HepG2 (cell line): ENCODE measurements around the gene TPRG1. TPM values are rescaled to one million over a fixed set of nuclear protein-coding genes. Genes with fewer than 3 reads are reported as not detected.

ENCODE experiments used
- CEBPB ChIP-seq: IDR thresholded peaks from 2 replicates; pipeline ENCODE4 v1.6.1; 2011; ENCODE audit warnings: low read depth, low read length, improper control_type of control experiment, borderline replicate concordance
- DMAP1 ChIP-seq: IDR thresholded peaks from 2 replicates; pipeline ENCODE4 v1.6.1; 2016
- FOXA3 ChIP-seq: IDR thresholded peaks from 2 replicates; pipeline ENCODE4 v1.6.1; 2016; ENCODE audit warnings: missing genetic modification reagents, missing compliant biosample characterization
- GATAD2A ChIP-seq: IDR thresholded peaks from 2 replicates; pipeline ENCODE4 v1.6.1; 2016
- NCOA2 ChIP-seq: sonication (generic); formaldehyde crosslinking; IDR thresholded peaks from 2 replicates; pipeline ENCODE4 v1.8.0; 2022; ENCODE audit warnings: inconsistent platforms
- NR2F6 ChIP-seq, 2 experiments: IDR thresholded peaks; 2 replicates each; pipeline ENCODE4 v1.6.1; 2016; ENCODE audit warnings: antibody characterized with exemption in 1 of 2, mild to moderate bottlenecking in 1 of 2
- PHF21A ChIP-seq: sonication (generic); formaldehyde crosslinking; IDR thresholded peaks from 2 replicates; pipeline ENCODE4 v1.5.0; 2020; ENCODE audit warnings: mild to moderate bottlenecking, missing genetic modification reagents
- PITX1 ChIP-seq: sonication (generic); formaldehyde crosslinking; IDR thresholded peaks from 2 replicates; pipeline ENCODE4 v1.5.1; 2020; ENCODE audit warnings: mild to moderate bottlenecking, missing genetic modification reagents
- SMARCC2 ChIP-seq: fragments of 450-650 bp; IDR thresholded peaks from 2 replicates; pipeline ENCODE4 v1.6.1; 2017; ENCODE audit warnings: antibody characterized with exemption, mild to moderate bottlenecking
- SOX13 ChIP-seq, 3 experiments: fragments of 450-650 bp in 1 of 3; sonication (generic) in 1 of 3; formaldehyde crosslinking in 1 of 3; IDR thresholded peaks in 2 of 3; conservative IDR thresholded peaks in 1 of 3; 2 replicates each; pipeline versions ENCODE4 v1.5.0 to v1.6.1; 2016 to 2020; ENCODE audit warnings: antibody characterized with exemption in 1 of 3, mild to moderate bottlenecking in 1 of 3, missing compliant biosample characterization in 1 of 3, missing genetic modification reagents in 1 of 3, moderate library complexity in 1 of 3
- THAP11 ChIP-seq: IDR thresholded peaks from 2 replicates; pipeline ENCODE4 v1.6.1; 2016; ENCODE audit warnings: missing biosample characterization, missing genetic modification reagents
- ZBTB1 ChIP-seq: sonication (generic); formaldehyde crosslinking; IDR thresholded peaks from 2 replicates; pipeline ENCODE4 v1.4.0; 2020; ENCODE audit warnings: missing genetic modification reagents, borderline replicate concordance
- ZMYM3 ChIP-seq: sonication (generic); formaldehyde crosslinking; IDR thresholded peaks from 2 replicates; pipeline ENCODE4 v1.5.1; 2020; ENCODE audit warnings: mild to moderate bottlenecking, missing genetic modification reagents
- ZNF562 ChIP-seq: sonication (generic); formaldehyde crosslinking; IDR thresholded peaks from 2 replicates; pipeline ENCODE4 v1.8.0; 2022; ENCODE audit warnings: missing genetic modification reagents, borderline replicate concordance
- ZNF75D ChIP-seq: sonication (generic); formaldehyde crosslinking; IDR thresholded peaks from 2 replicates; pipeline ENCODE4 v1.8.1; 2023; ENCODE audit warnings: missing genetic modification reagents, mild to moderate bottlenecking, borderline replicate concordance
- polyA plus RNA-seq, 8 experiments: library from polyadenylated mRNA; depleted of rRNA in 3 of 8; stranded (reverse) in 7 of 8; unstranded in 1 of 8; fragments of >200 nt; fragmentation: Illumina TruSeq in 4 of 8; extraction: Trizol in 4 of 8; gene quantifications; 2 replicates each; pipeline versions ENCODE4 v1.2.1 to v1.2.3, GENCODE V29; 2011 to 2016; ENCODE audit warnings: low read depth in 4 of 8, missing spikeins in 1 of 8, mixed read lengths in 1 of 8; ENCODE audit not compliant: insufficient read depth in 1 of 8
- total RNA-seq, 5 experiments: library from RNA; depleted of rRNA; stranded (reverse); fragments of >200 nt; fragmentation: Illumina TruSeq; extraction: Trizol; gene quantifications; 2 replicates each; pipeline ENCODE4 v1.2.3, GENCODE V29; 2016; ENCODE audit warnings: low read depth in 1 of 5
- TF ChIP-seq, protein P1 (sequence below): sonication (generic); formaldehyde crosslinking; IDR thresholded peaks from 2 replicates; pipeline ENCODE4 v1.4.0; 2020; ENCODE audit warnings: missing genetic modification reagents
- TF ChIP-seq, protein P2 (sequence below): sonication (generic); formaldehyde crosslinking; IDR thresholded peaks from 2 replicates; pipeline ENCODE4 v1.8.1; 2022; ENCODE audit warnings: low read depth, mild to moderate bottlenecking, missing genetic modification reagents
- TF ChIP-seq, protein P3 (sequence below): conservative IDR thresholded peaks from 2 replicates; pipeline ENCODE4 v1.6.1; 2018; ENCODE audit warnings: missing genetic modification reagents
- TF ChIP-seq, protein P4 (sequence below): sonication (generic); formaldehyde crosslinking; IDR thresholded peaks from 2 replicates; pipeline ENCODE4 v1.8.0; 2022; ENCODE audit warnings: missing genetic modification reagents, mild to moderate bottlenecking, borderline replicate concordance
- TF ChIP-seq, protein P5 (sequence below): sonication (generic); formaldehyde crosslinking; IDR thresholded peaks from 2 replicates; pipeline ENCODE4 v1.8.0; 2022; ENCODE audit warnings: mild to moderate bottlenecking, missing genetic modification reagents, borderline replicate concordance

The TPRG1 gene
- total and polyA plus RNA-seq, 2 of the 13 experiments (the other 11 are each of a cell fraction or from before 2014, with no cell fraction given): 0.17 TPM; not detected in 1

DNA sequence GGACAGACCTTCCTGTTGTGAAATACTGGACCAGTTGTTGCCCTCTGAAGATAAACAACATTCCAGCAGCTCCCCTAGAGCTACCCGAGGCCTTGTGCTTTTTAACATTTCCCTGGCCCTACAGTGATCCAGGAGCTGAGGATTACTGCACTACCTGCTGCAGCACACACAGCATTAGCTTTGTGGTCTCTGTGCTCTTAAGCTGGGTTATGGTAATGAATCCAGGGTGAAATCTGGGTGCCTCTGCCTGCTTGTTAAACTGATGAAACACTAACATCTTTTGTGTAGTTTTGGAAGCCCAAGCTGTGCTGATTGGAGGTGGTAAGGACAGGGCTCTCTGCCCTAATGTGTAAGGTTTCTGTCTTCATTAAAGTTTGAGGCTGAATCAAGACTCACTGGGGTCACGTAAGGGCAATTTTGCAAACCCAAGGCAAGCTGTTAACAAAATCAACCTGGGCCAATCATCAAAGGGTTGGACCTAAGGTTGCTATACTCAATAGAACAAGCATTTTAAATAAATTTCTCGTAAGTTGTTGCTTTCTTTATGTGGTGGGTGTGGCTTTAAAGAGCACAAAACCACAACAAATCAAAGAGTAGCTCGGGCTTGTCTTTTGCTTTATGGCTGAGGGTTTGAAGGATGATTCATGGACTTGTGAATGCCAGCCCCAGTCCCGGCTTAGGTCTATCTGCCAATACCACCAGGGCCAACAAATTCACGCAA is 183.9 kb downstream of the TPRG1 start (continued):
- TF ChIP-seq, protein P1, sequence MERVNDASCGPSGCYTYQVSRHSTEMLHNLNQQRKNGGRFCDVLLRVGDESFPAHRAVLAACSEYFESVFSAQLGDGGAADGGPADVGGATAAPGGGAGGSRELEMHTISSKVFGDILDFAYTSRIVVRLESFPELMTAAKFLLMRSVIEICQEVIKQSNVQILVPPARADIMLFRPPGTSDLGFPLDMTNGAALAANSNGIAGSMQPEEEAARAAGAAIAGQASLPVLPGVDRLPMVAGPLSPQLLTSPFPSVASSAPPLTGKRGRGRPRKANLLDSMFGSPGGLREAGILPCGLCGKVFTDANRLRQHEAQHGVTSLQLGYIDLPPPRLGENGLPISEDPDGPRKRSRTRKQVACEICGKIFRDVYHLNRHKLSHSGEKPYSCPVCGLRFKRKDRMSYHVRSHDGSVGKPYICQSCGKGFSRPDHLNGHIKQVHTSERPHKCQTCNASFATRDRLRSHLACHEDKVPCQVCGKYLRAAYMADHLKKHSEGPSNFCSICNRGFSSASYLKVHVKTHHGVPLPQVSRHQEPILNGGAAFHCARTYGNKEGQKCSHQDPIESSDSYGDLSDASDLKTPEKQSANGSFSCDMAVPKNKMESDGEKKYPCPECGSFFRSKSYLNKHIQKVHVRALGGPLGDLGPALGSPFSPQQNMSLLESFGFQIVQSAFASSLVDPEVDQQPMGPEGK (CRISPR knock-in tag): peak; percentile 34; the same call in 1 of the 2 replicates
- TF ChIP-seq, protein P2, sequence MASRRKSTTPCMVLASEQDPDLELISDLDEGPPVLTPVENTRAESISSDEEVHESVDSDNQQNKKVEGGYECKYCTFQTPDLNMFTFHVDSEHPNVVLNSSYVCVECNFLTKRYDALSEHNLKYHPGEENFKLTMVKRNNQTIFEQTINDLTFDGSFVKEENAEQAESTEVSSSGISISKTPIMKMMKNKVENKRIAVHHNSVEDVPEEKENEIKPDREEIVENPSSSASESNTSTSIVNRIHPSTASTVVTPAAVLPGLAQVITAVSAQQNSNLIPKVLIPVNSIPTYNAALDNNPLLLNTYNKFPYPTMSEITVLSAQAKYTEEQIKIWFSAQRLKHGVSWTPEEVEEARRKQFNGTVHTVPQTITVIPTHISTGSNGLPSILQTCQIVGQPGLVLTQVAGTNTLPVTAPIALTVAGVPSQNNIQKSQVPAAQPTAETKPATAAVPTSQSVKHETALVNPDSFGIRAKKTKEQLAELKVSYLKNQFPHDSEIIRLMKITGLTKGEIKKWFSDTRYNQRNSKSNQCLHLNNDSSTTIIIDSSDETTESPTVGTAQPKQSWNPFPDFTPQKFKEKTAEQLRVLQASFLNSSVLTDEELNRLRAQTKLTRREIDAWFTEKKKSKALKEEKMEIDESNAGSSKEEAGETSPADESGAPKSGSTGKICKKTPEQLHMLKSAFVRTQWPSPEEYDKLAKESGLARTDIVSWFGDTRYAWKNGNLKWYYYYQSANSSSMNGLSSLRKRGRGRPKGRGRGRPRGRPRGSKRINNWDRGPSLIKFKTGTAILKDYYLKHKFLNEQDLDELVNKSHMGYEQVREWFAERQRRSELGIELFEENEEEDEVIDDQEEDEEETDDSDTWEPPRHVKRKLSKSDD: no peak
- TF ChIP-seq THAP11 (CRISPR knock-in tag) (0 out of 2 replicates have a peak, but pooled peaks have one; percentile 29), SOX13 (IDR thresholded peaks at IDR 0.05) (no peak), SOX13 (CRISPR knock-in tag; conservative IDR thresholded peaks at IDR 0.05 in 1 of 2, IDR thresholded peaks at IDR 0.05 in 1 of 2) (peak in 1 of 2 experiments; percentile 16; a peak in 1 of 4 replicates), ZNF562 (CRISPR knock-in tag) (no peak), GATAD2A (CRISPR knock-in tag) (peak; percentile 81), ZMYM3 (CRISPR knock-in tag) (0 out of 2 replicates have a peak, but pooled peaks have one; percentile 27), PITX1 (CRISPR knock-in tag) (peak; percentile 50; the same call in 1 of the 2 replicates), ZBTB1 (CRISPR knock-in tag) (no peak), CEBPB (peak; percentile 88), NR2F6 (IDR thresholded peaks at IDR 0.05) (no peak), NR2F6 (CRISPR knock-in tag; IDR thresholded peaks at IDR 0.05) (0 out of 2 replicates have a peak, but pooled peaks have one; percentile 14), SMARCC2 (no peak), DMAP1 (CRISPR knock-in tag) (no peak), FOXA3 (CRISPR knock-in tag) (peak; percentile 77), ZNF75D (CRISPR knock-in tag) (no peak), NCOA2 (CRISPR knock-in tag) (0 out of 2 replicates have a peak, but pooled peaks have one; percentile 40), PHF21A (no peak)
- TF ChIP-seq, protein P3, sequence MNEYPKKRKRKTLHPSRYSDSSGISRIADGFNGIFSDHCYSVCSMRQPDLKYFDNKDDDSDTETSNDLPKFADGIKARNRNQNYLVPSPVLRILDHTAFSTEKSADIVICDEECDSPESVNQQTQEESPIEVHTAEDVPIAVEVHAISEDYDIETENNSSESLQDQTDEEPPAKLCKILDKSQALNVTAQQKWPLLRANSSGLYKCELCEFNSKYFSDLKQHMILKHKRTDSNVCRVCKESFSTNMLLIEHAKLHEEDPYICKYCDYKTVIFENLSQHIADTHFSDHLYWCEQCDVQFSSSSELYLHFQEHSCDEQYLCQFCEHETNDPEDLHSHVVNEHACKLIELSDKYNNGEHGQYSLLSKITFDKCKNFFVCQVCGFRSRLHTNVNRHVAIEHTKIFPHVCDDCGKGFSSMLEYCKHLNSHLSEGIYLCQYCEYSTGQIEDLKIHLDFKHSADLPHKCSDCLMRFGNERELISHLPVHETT (CRISPR knock-in tag): no peak
- TF ChIP-seq, protein P4, sequence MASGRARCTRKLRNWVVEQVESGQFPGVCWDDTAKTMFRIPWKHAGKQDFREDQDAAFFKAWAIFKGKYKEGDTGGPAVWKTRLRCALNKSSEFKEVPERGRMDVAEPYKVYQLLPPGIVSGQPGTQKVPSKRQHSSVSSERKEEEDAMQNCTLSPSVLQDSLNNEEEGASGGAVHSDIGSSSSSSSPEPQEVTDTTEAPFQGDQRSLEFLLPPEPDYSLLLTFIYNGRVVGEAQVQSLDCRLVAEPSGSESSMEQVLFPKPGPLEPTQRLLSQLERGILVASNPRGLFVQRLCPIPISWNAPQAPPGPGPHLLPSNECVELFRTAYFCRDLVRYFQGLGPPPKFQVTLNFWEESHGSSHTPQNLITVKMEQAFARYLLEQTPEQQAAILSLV (CRISPR knock-in tag): no peak
- TF ChIP-seq, protein P5, sequence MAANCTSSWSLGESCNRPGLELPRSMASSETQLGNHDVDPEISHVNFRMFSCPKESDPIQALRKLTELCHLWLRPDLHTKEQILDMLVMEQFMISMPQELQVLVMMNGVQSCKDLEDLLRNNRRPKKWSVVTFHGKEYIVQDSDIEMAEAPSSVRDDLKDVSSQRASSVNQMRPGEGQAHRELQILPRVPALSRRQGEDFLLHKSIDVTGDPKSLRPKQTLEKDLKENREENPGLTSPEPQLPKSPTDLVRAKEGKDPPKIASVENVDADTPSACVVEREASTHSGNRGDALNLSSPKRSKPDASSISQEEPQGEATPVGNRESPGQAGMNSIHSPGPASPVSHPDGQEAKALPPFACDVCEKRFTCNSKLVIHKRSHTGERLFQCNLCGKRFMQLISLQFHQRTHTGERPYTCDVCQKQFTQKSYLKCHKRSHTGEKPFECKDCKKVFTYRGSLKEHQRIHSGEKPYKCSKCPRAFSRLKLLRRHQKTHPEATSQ (CRISPR knock-in tag): no peak
